RWPE1 (cell line): Measurements from ENCODE around the gene ANKRD35.

ENCODE experiments used
- CTCF ChIA-PET: fragments of 350-600 bp; sonication (Branson Sonifier 250); formaldehyde crosslinking; extraction: SDS; loops from one replicate; lab custom pipeline; 2021; lab: Yijun Ruan, JAX
- POLR2A ChIA-PET: fragments of 400-600 bp; formaldehyde crosslinking; extraction: SDS; loops from one replicate; lab custom pipeline; 2020; ENCODE audit warnings: antibody characterized with exemption; ENCODE audit not compliant: low non-redundant PET; lab: Yijun Ruan, JAX
- DNase-seq: peaks from one replicate; pipeline ENCODE4 v3.0.0; 2012; ENCODE audit warnings: low spot score
- H3K27ac ChIP-seq: fragments of 450-650 bp; 2 replicates; pipeline ENCODE4 v1.5.1; 2017
- TF ChIP-seq, protein P1 (sequence below): fragments of 450-650 bp; conservative IDR thresholded peaks from 2 replicates; pipeline ENCODE4 v1.5.1; 2017; ENCODE audit warnings: low read depth, mild to moderate bottlenecking

ANKRD35 gene

GRCh38 chr1:145877923-145878486 lies 7.7 kb downstream of the ANKRD35 start:
- TF ChIP-seq, protein P1, sequence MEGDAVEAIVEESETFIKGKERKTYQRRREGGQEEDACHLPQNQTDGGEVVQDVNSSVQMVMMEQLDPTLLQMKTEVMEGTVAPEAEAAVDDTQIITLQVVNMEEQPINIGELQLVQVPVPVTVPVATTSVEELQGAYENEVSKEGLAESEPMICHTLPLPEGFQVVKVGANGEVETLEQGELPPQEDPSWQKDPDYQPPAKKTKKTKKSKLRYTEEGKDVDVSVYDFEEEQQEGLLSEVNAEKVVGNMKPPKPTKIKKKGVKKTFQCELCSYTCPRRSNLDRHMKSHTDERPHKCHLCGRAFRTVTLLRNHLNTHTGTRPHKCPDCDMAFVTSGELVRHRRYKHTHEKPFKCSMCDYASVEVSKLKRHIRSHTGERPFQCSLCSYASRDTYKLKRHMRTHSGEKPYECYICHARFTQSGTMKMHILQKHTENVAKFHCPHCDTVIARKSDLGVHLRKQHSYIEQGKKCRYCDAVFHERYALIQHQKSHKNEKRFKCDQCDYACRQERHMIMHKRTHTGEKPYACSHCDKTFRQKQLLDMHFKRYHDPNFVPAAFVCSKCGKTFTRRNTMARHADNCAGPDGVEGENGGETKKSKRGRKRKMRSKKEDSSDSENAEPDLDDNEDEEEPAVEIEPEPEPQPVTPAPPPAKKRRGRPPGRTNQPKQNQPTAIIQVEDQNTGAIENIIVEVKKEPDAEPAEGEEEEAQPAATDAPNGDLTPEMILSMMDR = no peak
- ChIA-PET CTCF (interaction anchor here (0.7 to 3.0 kb wide), 2 partner anchors 14 to 131 kb away, joined by 3 to 12 read pairs; no protein-coding TSS in a partner anchor), POLR2A (interaction anchor here (0.5 kb wide), 1 partner anchor 45 kb away, joined by 4 read pairs; no protein-coding TSS in a partner anchor)
- no peak for DNase-seq
- no peak overlapping the region for H3K27ac ChIP-seq

GRCh38 chr1:145874646-145875045 lies 11.0 kb downstream of the ANKRD35 start:
- POLR2A ChIA-PET = no interaction called here
- CTCF ChIA-PET = interaction anchor here (0.6 kb wide), 1 partner anchor 11 kb away, joined by 3 read pairs; no protein-coding TSS in a partner anchor
- no peak for DNase-seq

GRCh38 chr1:145871994-145872924 lies 13.4 kb downstream of the ANKRD35 start:
- H3K27ac ChIP-seq = no peak overlapping the region
- DNase-seq = no peak
- CTCF ChIA-PET = interaction anchor here (0.6 to 2.1 kb wide), 3 partner anchors 16 to 147 kb away, joined by 3 to 9 read pairs (median 4); partner anchors contain the start of gene NUDT17
- POLR2A ChIA-PET = no interaction called here
- TF ChIP-seq, protein P1 = no peak

More at GRCh38 chr1:145874646-145875045, 11.0 kb downstream of the ANKRD35 start:
- H3K27ac ChIP-seq = no peak overlapping the region
- TF ChIP-seq, protein P1 = no peak

DNA sequence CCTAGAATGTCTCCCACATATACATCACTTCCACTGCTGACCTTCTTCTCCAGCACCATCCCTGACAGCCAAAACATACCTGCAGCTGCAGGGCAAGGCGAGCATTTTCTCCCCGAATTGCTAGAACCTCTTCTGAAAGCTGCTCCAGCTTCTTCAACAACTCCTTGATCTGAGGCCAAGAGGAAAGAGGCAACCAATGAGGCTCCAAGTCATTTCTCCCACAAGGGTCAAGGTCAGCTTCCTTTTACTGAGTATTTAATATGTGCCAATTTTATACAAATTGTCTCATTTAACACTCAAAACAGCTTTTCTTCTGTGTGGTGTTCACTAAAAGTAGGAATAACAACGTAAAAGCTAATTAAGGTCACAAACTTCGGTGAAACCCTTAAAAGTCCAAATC lies 17.4 kb downstream of the ANKRD35 start:
- POLR2A ChIA-PET = no interaction called here
- TF ChIP-seq, protein P1 = no peak
- CTCF ChIA-PET = no interaction called here
- DNase-seq = no peak
- H3K27ac ChIP-seq = no peak overlapping the region

DNA sequence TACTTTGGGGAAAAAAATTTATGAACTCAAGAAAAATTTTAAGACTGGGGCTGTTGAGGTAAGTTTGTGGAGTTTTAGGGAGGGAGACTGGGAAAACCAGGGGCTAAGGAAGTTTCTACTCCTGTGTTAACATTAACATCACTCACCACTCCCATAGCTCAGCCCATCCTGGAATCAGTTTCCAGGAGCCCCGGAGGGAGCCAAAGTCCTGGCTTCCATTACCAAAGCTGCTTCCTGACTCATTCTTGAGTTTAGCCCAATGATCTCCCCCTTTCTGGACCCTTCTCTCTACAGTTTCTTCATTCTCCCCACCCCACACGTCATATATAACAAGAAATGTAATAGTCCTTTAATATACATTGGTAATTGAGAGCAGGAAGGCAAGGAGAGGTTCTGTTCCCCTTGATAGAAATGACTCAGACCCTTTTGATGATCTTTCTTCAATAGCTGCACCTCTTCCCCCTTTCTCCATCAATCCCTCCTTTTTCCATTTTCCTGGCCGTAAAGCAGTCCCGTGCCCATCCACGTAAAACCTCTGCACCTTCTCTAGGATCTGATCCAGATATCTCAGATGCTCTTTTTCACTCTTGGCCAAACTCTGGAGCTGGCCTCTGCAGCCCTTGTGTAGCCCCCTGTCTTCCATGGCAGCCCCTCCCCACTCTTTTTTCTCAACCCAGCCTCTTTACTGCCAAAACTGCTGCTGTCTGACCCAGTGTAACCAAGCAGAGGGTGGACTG lies 22.2 kb downstream of the ANKRD35 start:
- TF ChIP-seq, protein P1 = no peak
- no peak overlapping the region for H3K27ac ChIP-seq
- CTCF ChIA-PET = no interaction called here
- POLR2A ChIA-PET = no interaction called here
- DNase-seq = no peak
